K562 (cell line): Measurements from ENCODE around the gene ALG11. TPM values are rescaled to one million over a fixed set of nuclear protein-coding genes. Genes with fewer than 3 reads are reported as not detected.
A peak's percentile ranks its signal among the peaks of the same experiment; 100 is the strongest.

ENCODE experiments used
- CAMTA2 ChIP-seq: fragments of 250-450 bp; sonication (Bioruptor Pico); conservative IDR thresholded peaks from 2 replicates; pipeline ENCODE4 v1.5.1; 2022
- CEBPG ChIP-seq, 3 experiments: fragments of 200-800 bp in 1 of 3; sonication (Bioruptor generic) in 1 of 3; sonication (generic) in 1 of 3; formaldehyde crosslinking in 1 of 3; IDR thresholded peaks in 2 of 3; conservative IDR thresholded peaks in 1 of 3; 2 replicates each; pipeline versions ENCODE4 v1.6.1 to v1.8.0; 2016 to 2022; ENCODE audit warnings: missing compliant biosample characterization in 2 of 3, missing genetic modification characterization in 2 of 3, mild to moderate bottlenecking in 1 of 3, missing genetic modification reagents in 1 of 3
- CSDE1 ChIP-seq, 2 experiments: fragments of 450-650 bp; IDR thresholded peaks; 2 replicates each; pipeline ENCODE4 v1.6.1; 2016; ENCODE audit warnings: mild to moderate bottlenecking in 1 of 2
- CUX1 ChIP-seq: fragments of 200-800 bp; sonication (Bioruptor generic); IDR thresholded peaks from 2 replicates; pipeline ENCODE4 v1.6.1; 2016; ENCODE audit warnings: missing genetic modification characterization, missing compliant biosample characterization
- ERF ChIP-seq: fragments of 450-650 bp; formaldehyde crosslinking; IDR thresholded peaks from 2 replicates; pipeline ENCODE4 v1.4.0; 2020; ENCODE audit warnings: mild to moderate bottlenecking, mixed read lengths
- MECOM ChIP-seq: fragments of 250-450 bp; sonication (Bioruptor Pico); IDR thresholded peaks from 2 replicates; pipeline ENCODE4 v1.8.0; 2022; ENCODE audit warnings: inconsistent platforms
- NRF1 ChIP-seq, 2 experiments: fragments of 450-650 bp; IDR thresholded peaks in 1 of 2; conservative IDR thresholded peaks in 1 of 2; 2 replicates each; pipeline ENCODE4 v1.6.1; 2014; ENCODE audit warnings: mild to moderate bottlenecking in 2 of 2
- RAD21 ChIP-seq, 2 experiments: fragments of 250-450 bp in 1 of 2; fragments of 450-650 bp in 1 of 2; sonication (Bioruptor Pico) in 1 of 2; formaldehyde crosslinking in 1 of 2; IDR thresholded peaks in 1 of 2; conservative IDR thresholded peaks in 1 of 2; 2 replicates each; pipeline versions ENCODE4 v1.4.0 to v1.8.0; 2020 to 2022; ENCODE audit warnings: mild to moderate bottlenecking in 2 of 2, moderate library complexity in 1 of 2
- RBM25 ChIP-seq: fragments of 200-400 bp; formaldehyde crosslinking; IDR thresholded peaks from 2 replicates; pipeline ENCODE4 v1.6.1; 2018; ENCODE audit warnings: low read length, low read depth, moderate library complexity; ENCODE audit not compliant: severe bottlenecking
- RBM34 ChIP-seq: fragments of 200-400 bp; formaldehyde crosslinking; IDR thresholded peaks from 2 replicates; pipeline ENCODE4 v1.6.1; 2018; ENCODE audit warnings: low read length, borderline replicate concordance; ENCODE audit not compliant: insufficient read depth
- RFX1 ChIP-seq: fragments of 450-650 bp; IDR thresholded peaks from 2 replicates; pipeline ENCODE4 v1.6.1; 2016; ENCODE audit warnings: mild to moderate bottlenecking, moderate library complexity
- RNF2 ChIP-seq: sonication (generic); IDR thresholded peaks from 2 replicates; pipeline ENCODE4 v1.6.1; 2016
- RUNX1 ChIP-seq: sonication (generic); IDR thresholded peaks from 2 replicates; pipeline ENCODE4 v1.6.1; 2016; ENCODE audit warnings: antibody characterized with exemption, low read depth
- ZBTB11 ChIP-seq, 3 experiments: fragments of 200-800 bp in 1 of 3; fragments of 250-450 bp in 1 of 3; fragments of 450-650 bp in 1 of 3; sonication (Bioruptor Pico) in 1 of 3; sonication (Bioruptor generic) in 1 of 3; formaldehyde crosslinking in 1 of 3; IDR thresholded peaks; 2 replicates each; pipeline versions ENCODE4 v1.6.1 to v1.8.0; 2016 to 2022; ENCODE audit warnings: mild to moderate bottlenecking in 2 of 3, missing genetic modification characterization in 2 of 3, missing compliant biosample characterization in 1 of 3, moderate library complexity in 1 of 3
- ZFX ChIP-seq: sonication (generic); formaldehyde crosslinking; IDR thresholded peaks from 2 replicates; pipeline ENCODE4 v1.8.0; 2022; ENCODE audit warnings: mild to moderate bottlenecking, missing genetic modification reagents, moderate library complexity
- ZNF134 ChIP-seq: fragments of 250-450 bp; sonication (Bioruptor Pico); conservative IDR thresholded peaks from 2 replicates; pipeline ENCODE4 v1.4.0; 2020
- ZNF146 ChIP-seq: IDR thresholded peaks from one replicate; pipeline ENCODE4 v1.6.1; 2018; ENCODE audit warnings: missing compliant biosample characterization; ENCODE audit not compliant: unreplicated experiment
- ZNF184 ChIP-seq: sonication (generic); formaldehyde crosslinking; IDR thresholded peaks from 2 replicates; pipeline ENCODE4 v1.5.0; 2020; ENCODE audit warnings: missing genetic modification reagents
- ZNF408 ChIP-seq: fragments of 250-450 bp; sonication (Bioruptor Pico); IDR thresholded peaks from 2 replicates; pipeline ENCODE4 v1.4.0; 2020; ENCODE audit warnings: low read depth, mild to moderate bottlenecking, moderate library complexity
- polyA plus RNA-seq, 8 experiments: library from polyadenylated mRNA; depleted of rRNA in 4 of 8; stranded (reverse) in 5 of 8; unstranded in 3 of 8; fragments of >200 nt; fragmentation: Nextera tagmentation in 2 of 8; fragmentation: Illumina TruSeq in 1 of 8; extraction: Ambion mirVana in 2 of 8; extraction: Trizol in 1 of 8; gene quantifications; 2 replicates each; pipeline versions ENCODE4 v1.2.1 to v1.2.3, GENCODE V29; 2011 to 2014; ENCODE audit warnings: inconsistent platforms in 1 of 8, missing spikeins in 1 of 8
- total RNA-seq, 7 experiments: library from RNA; depleted of rRNA in 6 of 7; stranded (reverse); fragments of >200 nt in 6 of 7; fragmentation: Illumina TruSeq in 2 of 7; extraction: Trizol in 2 of 7; gene quantifications; 2 replicates each; pipeline versions ENCODE4 v1.2.1 to v1.2.3, GENCODE V29; 2011 to 2021; ENCODE audit warnings: low replicate concordance in 1 of 7

The ALG11 gene
- total and polyA plus RNA-seq, 9 of the 15 experiments (the other 6 are each of a cell fraction or from before 2014, with no cell fraction given): 7.3 to 19.2 (median 16.3) TPM

GRCh38 chr13:52011632-52012511 is at the start of gene ALG11 (continued):
- TF ChIP-seq CUX1: no peak
- TF ChIP-seq RNF2: 0 out of 2 replicates have a peak, but pooled peaks have one; percentile 31
- no peak for TF ChIP-seq ZNF184 (CRISPR knock-in tag)
- no peak for TF ChIP-seq ERF
- no peak for TF ChIP-seq CAMTA2 (CRISPR knock-in tag)
- TF ChIP-seq RBM25: peak; percentile 75
- no peak; a peak in 1 of 6 replicates for TF ChIP-seq ZBTB11 (CRISPR knock-in tag; IDR thresholded peaks at IDR 0.05)
- TF ChIP-seq ZNF146: no peak
- no peak for TF ChIP-seq ZNF408 (CRISPR knock-in tag)
- no peak for TF ChIP-seq RUNX1
- peak; percentile 91 for TF ChIP-seq RFX1
- no peak for TF ChIP-seq RAD21 (CRISPR knock-in tag; conservative IDR thresholded peaks at IDR 0.05 in 1 of 2, IDR thresholded peaks at IDR 0.05 in 1 of 2)
- no peak for TF ChIP-seq MECOM (CRISPR knock-in tag)
- no peak for TF ChIP-seq CSDE1 (IDR thresholded peaks at IDR 0.05)
- TF ChIP-seq NRF1 (conservative IDR thresholded peaks at IDR 0.05 in 1 of 2, IDR thresholded peaks at IDR 0.05 in 1 of 2): peak; percentile 69 to 78
- no peak for TF ChIP-seq ZNF134 (CRISPR knock-in tag)
- TF ChIP-seq CEBPG (CRISPR knock-in tag; IDR thresholded peaks at IDR 0.05): no peak
- TF ChIP-seq CEBPG (tag; conservative IDR thresholded peaks at IDR 0.05 in 1 of 2, IDR thresholded peaks at IDR 0.05 in 1 of 2): no peak
- TF ChIP-seq ZFX (CRISPR knock-in tag): peak; percentile 75
- TF ChIP-seq RBM34: 0 out of 2 replicates have a peak, but pooled peaks have one; percentile 40
